ENCODE measurements around the gene FANCE. TPM values are rescaled to one million over a fixed set of nuclear protein-coding genes. Genes with fewer than 3 reads are reported as not detected.
A peak's percentile ranks its signal among the peaks of the same experiment; 100 is the strongest.
"Not testable (repeated sequence)": the region's sequence is repeated elsewhere in the genome, so short reads cannot be mapped to it uniquely, and the experiment has no call there.

The FANCE gene
- total and polyA plus RNA-seq, 7 donors = 3.8 to 15.2 (median 7.1) TPM

DNA sequence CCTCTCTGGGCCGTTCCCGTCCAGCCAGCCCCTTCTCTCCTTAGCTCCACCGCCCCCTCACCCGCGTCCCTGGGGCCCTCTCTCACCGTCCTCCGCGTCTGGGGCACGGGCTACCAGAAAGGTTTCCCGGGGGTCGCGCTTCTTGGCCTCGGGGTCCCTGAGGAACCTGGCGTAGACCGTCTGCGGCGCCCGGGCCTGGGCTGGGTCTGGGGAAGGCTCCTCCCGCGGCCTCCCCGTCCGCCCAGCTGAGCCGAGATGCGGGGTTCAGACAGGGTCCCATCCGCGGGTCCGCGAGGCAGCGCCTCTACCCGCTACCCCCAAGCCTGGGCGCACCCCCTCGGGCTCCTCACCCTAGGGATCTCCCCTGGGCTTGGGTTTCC is 59.4 kb downstream of the FANCE start:
- Histone ChIP-seq H3K4me1 (no peaks in the 10 kb centered on the region), H3K4me3 (no peak overlapping the region), H3K36me3 (ENCODE audit: insufficient read depth in 1 of 2, low read depth in 1 of 2) (no peaks in the 10 kb centered on the region), H3K9me3 (no peaks in the 10 kb centered on the region), H3K27ac (no peak overlapping the region), H3K27me3 (ENCODE audit: insufficient read depth in 3 of 3, low read length in 2 of 3) (peaks cover 0 to 8% (median 4%) of the 10 kb centered on the region in 3 donors)
- intact Hi-C loops (cut with DNase I) = no loop called here
- TF ChIP-seq, protein P1, sequence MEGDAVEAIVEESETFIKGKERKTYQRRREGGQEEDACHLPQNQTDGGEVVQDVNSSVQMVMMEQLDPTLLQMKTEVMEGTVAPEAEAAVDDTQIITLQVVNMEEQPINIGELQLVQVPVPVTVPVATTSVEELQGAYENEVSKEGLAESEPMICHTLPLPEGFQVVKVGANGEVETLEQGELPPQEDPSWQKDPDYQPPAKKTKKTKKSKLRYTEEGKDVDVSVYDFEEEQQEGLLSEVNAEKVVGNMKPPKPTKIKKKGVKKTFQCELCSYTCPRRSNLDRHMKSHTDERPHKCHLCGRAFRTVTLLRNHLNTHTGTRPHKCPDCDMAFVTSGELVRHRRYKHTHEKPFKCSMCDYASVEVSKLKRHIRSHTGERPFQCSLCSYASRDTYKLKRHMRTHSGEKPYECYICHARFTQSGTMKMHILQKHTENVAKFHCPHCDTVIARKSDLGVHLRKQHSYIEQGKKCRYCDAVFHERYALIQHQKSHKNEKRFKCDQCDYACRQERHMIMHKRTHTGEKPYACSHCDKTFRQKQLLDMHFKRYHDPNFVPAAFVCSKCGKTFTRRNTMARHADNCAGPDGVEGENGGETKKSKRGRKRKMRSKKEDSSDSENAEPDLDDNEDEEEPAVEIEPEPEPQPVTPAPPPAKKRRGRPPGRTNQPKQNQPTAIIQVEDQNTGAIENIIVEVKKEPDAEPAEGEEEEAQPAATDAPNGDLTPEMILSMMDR (IDR thresholded peaks at IDR 0.05) = no peak
- DNase-seq = peak in 1 of 2 donors; percentile 37
- ATAC-seq = no peak
- WGBS, 3 donors = 14 to 24% (median 18%) methylated on average over 21 to 32 of the region's 32 CpGs

DNA sequence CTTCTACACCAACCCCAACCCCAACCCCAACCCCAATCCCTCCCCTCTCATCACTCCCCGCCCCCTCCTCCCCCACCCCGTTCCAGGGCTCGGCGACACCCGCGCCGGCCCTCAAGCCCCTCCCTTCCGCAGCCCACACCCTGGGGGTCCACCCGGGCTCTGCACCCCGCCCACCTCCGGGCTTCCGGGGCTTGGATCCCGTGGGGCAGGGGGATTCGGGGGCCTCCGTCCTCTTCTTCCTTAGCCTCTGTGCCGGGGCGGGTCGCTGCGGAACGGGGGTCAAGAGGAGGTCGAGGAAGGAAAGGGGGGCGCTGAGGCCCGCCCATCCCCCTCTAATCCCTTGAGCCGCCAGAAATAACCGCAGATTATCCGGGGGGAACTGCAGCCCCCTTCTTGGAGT is 59.9 kb downstream of the FANCE start:
- no peaks in the 10 kb centered on the region for H3K4me1 ChIP-seq
- intact Hi-C loops (cut with DNase I) = no loop called here
- TF ChIP-seq, protein P1 (IDR thresholded peaks at IDR 0.05) = no peak
- ATAC-seq = no peak
- no peaks in the 10 kb centered on the region for H3K36me3 ChIP-seq (ENCODE audit: insufficient read depth in 1 of 2, low read depth in 1 of 2)
- H3K9me3 ChIP-seq = no peaks in the 10 kb centered on the region
- no peak overlapping the region for H3K4me3 ChIP-seq
- H3K27ac ChIP-seq = no peak overlapping the region
- peaks cover 0 to 8% (median 4%) of the 10 kb centered on the region in 3 donors for H3K27me3 ChIP-seq (ENCODE audit: insufficient read depth in 3 of 3, low read length in 2 of 3)
- WGBS, 3 donors = 6 to 8% (median 8%) methylated on average over 18 to 26 of the region's 26 CpGs
- DNase-seq = peak in 1 of 2 donors; percentile 23

DNA sequence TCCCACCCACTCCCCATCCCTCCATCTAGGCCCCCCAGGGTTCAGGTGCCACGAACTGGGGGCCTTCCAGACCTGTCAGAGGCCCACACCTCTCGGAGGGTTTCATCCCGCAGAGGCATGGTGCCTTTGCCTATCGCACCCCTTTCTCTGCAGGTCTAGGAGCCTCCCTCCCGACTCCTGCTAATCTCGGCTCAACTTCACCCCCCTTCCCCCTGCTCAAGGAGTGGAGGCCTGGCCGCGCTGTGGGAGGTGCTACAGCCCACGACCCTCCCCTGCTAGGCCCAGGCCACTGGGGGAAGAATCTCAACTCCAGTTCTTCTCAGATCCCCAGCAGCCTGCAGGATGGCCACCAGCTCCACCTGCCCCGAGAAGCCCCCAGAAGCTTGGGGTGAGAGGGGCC is 60.6 kb downstream of the FANCE start, which contains the start of gene TULP1:
TULP1 (minus strand) TSS at position 157 of the 400 bp plus-strand sequence; CDS start at position 119, 38 bp downstream.
- Histone ChIP-seq H3K4me3 (no peak within 1 kb of the TSS), H3K9me3 (no peaks in the 10 kb centered on the region), H3K4me1 (no peaks in the 10 kb centered on the region), H3K36me3 (ENCODE audit: insufficient read depth in 1 of 2, low read depth in 1 of 2) (no peaks in the 10 kb centered on the region), H3K27me3 (ENCODE audit: insufficient read depth in 3 of 3, low read length in 2 of 3) (peaks cover 0 to 8% (median 4%) of the 10 kb centered on the region in 3 donors), H3K27ac (no peak within 1 kb of the TSS)
- 82 to 90% (median 82%) methylated on average over 10 of the region's 10 CpGs for WGBS, 3 donors
- TF ChIP-seq, protein P1 (IDR thresholded peaks at IDR 0.05) = no peak
- DNase-seq (peak in 1 of 2 donors; percentile 19), ATAC-seq (no peak)
- intact Hi-C loops (cut with DNase I) = no loop called here

DNA sequence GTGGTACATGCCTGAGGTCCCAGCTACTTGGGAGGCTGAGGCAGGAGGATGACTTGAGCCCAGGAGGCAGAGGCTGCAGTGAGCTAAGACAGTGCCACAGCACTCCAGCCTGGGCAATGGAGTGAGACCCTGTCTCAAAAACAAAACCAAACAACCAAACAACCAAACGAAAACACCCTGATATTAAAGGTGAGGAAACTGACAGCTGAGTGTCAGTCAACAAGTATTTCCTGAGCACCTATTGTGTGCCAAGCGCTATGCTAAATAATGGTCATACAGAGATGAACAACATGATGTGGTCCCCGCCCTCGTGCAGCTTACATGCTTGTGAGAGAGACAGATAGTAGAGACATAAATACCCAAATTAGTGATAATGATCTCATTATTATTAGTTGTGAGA is 62.4 kb downstream of the FANCE start:
- Histone ChIP-seq H3K36me3 (ENCODE audit: insufficient read depth in 1 of 2, low read depth in 1 of 2) (no peaks in the 10 kb centered on the region), H3K27me3 (ENCODE audit: insufficient read depth in 3 of 3, low read length in 2 of 3) (peaks cover 0 to 8% (median 4%) of the 10 kb centered on the region in 3 donors), H3K4me3 (no peak overlapping the region), H3K9me3 (no peaks in the 10 kb centered on the region), H3K4me1 (no peaks in the 10 kb centered on the region), H3K27ac (no peak overlapping the region)
- TF ChIP-seq, protein P1 (IDR thresholded peaks at IDR 0.05) = no peak
- WGBS, 3 donors = 79 to 86% (median 83%) methylated on average over 4 of the region's 4 CpGs
- ATAC-seq (no peak), DNase-seq (no peak)
- intact Hi-C loops (cut with DNase I) = no loop called here

DNA sequence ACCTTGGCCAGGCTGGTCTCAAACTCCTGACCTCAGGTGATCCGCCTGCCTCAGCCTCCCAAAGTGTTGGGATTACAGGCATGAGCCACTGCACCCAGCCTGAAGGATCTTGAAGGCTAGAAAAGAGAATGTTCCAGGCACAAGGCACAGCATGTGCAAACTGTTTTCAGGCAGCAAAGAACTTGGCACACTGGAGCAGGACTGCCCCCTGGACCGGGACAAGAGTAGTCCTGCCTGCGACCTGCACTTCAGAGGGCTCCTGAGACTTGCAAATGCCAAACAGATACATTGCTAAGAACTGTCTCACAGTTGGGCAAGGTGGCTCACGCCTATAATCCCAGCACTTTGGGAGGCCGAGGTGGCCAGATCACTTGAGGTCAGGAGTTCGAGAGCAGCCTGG is 63.8 kb downstream of the FANCE start:
- intact Hi-C loops (cut with DNase I); H3K9me3 ChIP-seq: not testable (repeated sequence)
- WGBS, 3 donors = 76 to 83% (median 77%) methylated on average over 6 of the region's 6 CpGs

More for the DNA sequence above, 63.8 kb downstream of the FANCE start:
- not testable (repeated sequence) for ATAC-seq; H3K36me3 ChIP-seq (ENCODE audit: insufficient read depth in 1 of 2, low read depth in 1 of 2); DNase-seq; H3K27ac ChIP-seq; H3K4me3 ChIP-seq; H3K4me1 ChIP-seq; H3K27me3 ChIP-seq (ENCODE audit: insufficient read depth in 3 of 3, low read length in 2 of 3)

Other genes starting within 250 kb of the FANCE start
- gene SCUBE3, start 238.4 kb upstream of the FANCE start, total RNA-seq = under 1 TPM in 2 of 4 donors, not detected in 2; 0.10 to 0.21 TPM
- gene SCUBE3, start 238.4 kb upstream of the FANCE start, polyA plus RNA-seq = under 1 TPM; 0.01 to 0.04 (median 0.01) TPM
- 10 to 100 TPM; 17.9 to 25.0 (median 22.5) TPM for gene ZNF76, start 192.6 kb upstream of the FANCE start, total RNA-seq
- gene ZNF76, start 192.6 kb upstream of the FANCE start, polyA plus RNA-seq = 10 to 100 TPM; 22.3 to 37.3 (median 24.6) TPM
- gene DEF6, start 154.5 kb upstream of the FANCE start, total RNA-seq = 1 to 10 TPM in 1 of 4 donors, under 1 TPM in 3; 0.46 to 1.6 (median 0.64) TPM
- gene DEF6, start 154.5 kb upstream of the FANCE start, polyA plus RNA-seq = 1 to 10 TPM in 1 of 3 donors, under 1 TPM in 2; 0.43 to 1.3 (median 0.69) TPM
- gene PPARD, start 109.8 kb upstream of the FANCE start, total RNA-seq = 10 to 100 TPM; 19.4 to 47.2 (median 38.4) TPM
- 100 to 1,000 TPM in 1 of 3 donors, 10 to 100 TPM in 2; 13.5 to 187 (median 25.0) TPM for gene PPARD, start 109.8 kb upstream of the FANCE start, polyA plus RNA-seq
- 100 to 1,000 TPM; 668 to 832 (median 736) TPM for gene RPL10A, start 16.1 kb downstream of the FANCE start, total RNA-seq
- 1,000 to 10,000 TPM in 2 of 3 donors, 100 to 1,000 TPM in 1; 918 to 1,629 (median 1,240) TPM for gene RPL10A, start 16.1 kb downstream of the FANCE start, polyA plus RNA-seq
- gene TEAD3, start 44.7 kb downstream of the FANCE start, total RNA-seq = 10 to 100 TPM; 23.0 to 44.3 (median 26.2) TPM
- 10 to 100 TPM; 12.1 to 15.8 (median 14.5) TPM for gene TEAD3, start 44.7 kb downstream of the FANCE start, polyA plus RNA-seq
- gene TULP1, start 60.6 kb downstream of the FANCE start, total RNA-seq = not detected
- gene TULP1, start 60.6 kb downstream of the FANCE start, polyA plus RNA-seq = under 1 TPM; 0.05 to 0.09 (median 0.08) TPM
- gene FKBP5, start 236.6 kb downstream of the FANCE start, total RNA-seq = 1,000 to 10,000 TPM in 1 of 4 donors, 100 to 1,000 TPM in 2, 10 to 100 TPM in 1; 56.5 to 1,905 (median 378) TPM
- 100 to 1,000 TPM; 296 to 849 (median 675) TPM for gene FKBP5, start 236.6 kb downstream of the FANCE start, polyA plus RNA-seq